Left kidney (tissue), 2 donors: ENCODE measurements around the gene KCNQ1. TPM values are rescaled to one million over a fixed set of nuclear protein-coding genes. Genes with fewer than 3 reads are reported as not detected.

Experiments
- DNase-seq: peaks from one replicate; pipeline ENCODE4 v3.0.0-alpha.2; 2013
- polyA plus RNA-seq: library from polyadenylated mRNA; unstranded; fragments of 120-200 nt; gene quantifications from one replicate; pipeline ENCODE4 v1.2.1, GENCODE V29; 2013; ENCODE audit not compliant: insufficient read length

The KCNQ1 gene
- polyA plus RNA-seq, 1 donor: 9.1 TPM

- DNase-seq: no peak
Observed at GRCh38 chr11:2647167-2647566, 202.4 kb downstream of the KCNQ1 start.

DNA sequence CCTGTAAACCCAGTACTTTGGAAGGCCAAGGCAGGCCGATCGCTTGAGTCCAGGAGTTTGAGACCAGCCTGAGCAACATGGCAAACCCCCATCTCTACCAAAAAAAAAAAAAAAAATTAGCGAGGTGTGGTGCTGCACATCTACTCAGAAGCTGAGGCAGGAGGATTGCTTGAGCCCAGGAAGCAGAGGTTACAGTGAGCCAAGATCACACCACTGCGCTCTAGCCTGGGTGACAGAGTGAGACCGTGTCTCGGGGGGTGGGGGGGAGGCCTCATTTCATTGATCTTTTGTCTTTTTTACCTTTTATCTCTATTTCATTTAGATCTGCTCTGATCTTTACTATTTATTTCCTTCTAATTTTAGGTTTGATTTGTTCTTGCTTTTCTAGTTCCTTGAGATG, 203.1 kb downstream of the KCNQ1 start:
- DNase-seq: no peak

- no peak for DNase-seq
Observed at GRCh38 chr11:2649400-2649799, 204.6 kb downstream of the KCNQ1 start.

GRCh38 chr11:2649848-2650247, 205.0 kb downstream of the KCNQ1 start:
- no peak for DNase-seq

GRCh38 chr11:2650343-2650867, 205.6 kb downstream of the KCNQ1 start:
- DNase-seq: no peak

GRCh38 chr11:2651054-2651617, 206.3 kb downstream of the KCNQ1 start:
- no peak for DNase-seq

- no peak for DNase-seq
Observed at GRCh38 chr11:2651826-2652271, 207.0 kb downstream of the KCNQ1 start.

DNA sequence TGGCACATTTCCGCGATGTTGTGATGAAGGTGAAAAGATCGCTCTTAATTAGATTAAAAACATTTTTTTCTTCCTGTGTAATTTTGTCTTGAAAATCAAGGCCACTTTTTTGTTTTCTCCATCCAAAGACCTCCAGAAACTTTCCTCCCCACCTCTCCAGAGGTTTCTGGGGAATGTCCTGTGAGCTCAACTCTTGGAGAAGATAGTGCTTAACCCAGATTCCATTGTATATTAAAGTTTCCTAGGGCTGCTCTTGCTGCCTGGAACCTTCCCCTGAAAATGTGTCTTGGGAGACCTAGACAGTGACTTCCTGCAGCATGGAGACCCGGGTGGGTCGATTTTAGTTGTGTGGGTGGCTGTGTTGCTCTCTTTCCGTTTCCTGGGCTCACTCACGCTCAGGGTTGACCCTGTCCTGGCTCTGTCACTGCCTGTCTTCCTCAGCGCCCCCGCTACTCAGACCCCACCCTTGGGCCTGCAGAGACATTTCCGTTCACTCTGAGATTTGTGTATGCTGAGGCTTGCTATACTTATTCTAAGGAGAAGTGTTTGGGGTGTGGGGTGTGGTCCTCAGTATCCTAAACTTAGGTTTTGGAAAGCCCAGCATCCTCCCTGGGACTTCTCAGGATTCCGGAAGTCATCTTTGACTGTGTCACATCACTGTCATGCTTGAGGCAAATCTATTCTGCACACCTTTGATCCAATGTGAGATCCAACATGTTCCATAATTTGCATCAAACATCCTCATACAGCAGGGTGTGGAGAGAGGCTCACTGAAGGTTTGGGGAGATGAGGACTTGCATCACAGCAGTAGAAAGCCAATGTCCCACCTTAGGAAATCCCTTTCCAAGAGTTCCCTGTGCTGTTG, 207.8 kb downstream of the KCNQ1 start:
- no peak for DNase-seq

- no peak for DNase-seq
Observed at GRCh38 chr11:2653198-2653551, 208.4 kb downstream of the KCNQ1 start.

- no peak for DNase-seq
Observed at GRCh38 chr11:2653930-2654739, 209.3 kb downstream of the KCNQ1 start.

DNA sequence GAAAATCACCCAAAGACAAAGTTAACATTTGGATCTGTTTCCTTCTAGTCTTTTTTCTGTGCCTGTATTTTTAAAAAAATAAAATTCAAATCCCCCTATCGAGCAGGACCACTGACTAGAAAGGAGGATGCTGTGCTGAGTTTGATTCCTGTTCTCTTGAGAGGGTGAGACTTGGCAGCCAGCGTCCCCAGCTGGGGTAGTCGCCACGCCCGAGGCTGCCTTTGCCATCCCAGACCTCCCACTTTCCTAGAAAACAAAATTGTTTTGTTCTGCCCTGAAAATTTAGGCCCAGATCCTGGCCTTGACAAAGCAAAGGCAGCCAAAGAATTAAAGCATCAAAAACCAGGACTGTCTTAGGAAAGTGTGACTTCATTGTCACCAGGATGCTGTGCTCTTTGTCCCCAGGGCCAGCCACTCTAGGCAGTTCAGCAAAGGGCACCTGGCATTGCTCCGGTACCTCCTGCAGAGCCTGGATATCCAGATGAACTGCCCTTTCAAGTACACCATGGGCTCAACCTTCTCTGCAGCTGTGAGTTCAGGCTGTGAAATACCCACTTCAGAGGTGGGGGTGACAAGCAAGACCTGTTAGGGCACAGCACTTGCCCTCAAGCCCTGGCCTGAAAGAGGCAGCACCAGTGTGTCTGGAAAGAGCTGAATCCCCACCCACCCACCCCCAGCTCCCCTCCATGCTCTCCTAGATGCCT, 210.4 kb downstream of the KCNQ1 start:
- DNase-seq: no peak

DNA sequence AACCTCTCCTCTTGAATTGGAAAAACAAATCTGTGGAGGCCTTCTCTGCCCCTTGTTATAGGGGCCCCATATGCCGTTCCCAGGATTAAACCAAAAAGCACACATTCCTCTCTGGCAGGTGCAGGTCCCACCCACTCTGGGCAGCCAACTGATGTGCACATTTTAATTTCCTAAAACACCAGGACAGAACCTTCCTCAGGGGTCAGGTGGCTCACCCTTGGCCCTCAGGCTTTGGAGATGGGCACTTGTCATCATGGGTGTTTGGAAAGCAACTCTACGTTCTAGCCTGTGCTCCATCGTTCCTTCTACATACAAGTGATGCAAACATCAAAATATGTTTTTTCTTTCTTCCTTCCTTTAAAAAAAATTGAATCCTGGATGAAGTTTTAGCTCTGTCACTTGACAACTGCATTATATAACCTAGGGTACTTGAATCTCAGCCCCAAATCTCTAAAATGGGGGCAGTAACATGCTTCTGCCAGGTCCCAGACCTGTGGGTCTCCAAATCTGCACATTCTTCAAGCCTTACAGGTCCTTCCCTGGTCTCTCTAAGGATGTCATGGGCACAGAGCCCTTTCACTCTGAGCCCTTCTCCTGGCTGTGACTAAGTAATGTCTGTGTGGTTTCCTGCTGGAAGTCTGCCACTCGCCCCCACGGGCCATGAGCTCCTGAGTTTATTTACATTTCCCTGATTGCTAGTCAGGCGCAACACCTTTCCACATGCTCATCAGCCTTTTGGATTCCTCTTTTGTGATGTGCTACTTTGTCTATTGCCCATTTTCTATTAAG, 211.2 kb downstream of the KCNQ1 start:
- no peak for DNase-seq

DNA sequence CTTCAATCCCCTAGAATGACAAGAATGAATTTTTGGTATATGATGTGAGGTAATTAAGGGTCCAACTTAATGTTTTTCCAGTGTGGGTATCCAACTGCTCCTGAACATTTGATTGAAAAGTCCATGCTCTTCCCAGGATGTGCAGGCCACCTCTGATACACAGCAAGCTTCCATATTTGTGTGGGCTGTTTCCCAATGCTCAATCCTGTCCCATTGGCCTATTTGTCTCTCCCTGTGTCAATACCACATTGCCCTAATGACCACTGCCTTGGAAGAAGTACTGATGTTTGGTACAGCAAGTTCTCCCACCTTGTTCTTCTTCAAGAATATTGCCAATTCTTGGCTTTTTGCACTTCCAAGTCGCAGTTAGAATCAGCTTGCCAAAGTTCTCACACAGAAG, 212.1 kb downstream of the KCNQ1 start:
- no peak for DNase-seq

DNA sequence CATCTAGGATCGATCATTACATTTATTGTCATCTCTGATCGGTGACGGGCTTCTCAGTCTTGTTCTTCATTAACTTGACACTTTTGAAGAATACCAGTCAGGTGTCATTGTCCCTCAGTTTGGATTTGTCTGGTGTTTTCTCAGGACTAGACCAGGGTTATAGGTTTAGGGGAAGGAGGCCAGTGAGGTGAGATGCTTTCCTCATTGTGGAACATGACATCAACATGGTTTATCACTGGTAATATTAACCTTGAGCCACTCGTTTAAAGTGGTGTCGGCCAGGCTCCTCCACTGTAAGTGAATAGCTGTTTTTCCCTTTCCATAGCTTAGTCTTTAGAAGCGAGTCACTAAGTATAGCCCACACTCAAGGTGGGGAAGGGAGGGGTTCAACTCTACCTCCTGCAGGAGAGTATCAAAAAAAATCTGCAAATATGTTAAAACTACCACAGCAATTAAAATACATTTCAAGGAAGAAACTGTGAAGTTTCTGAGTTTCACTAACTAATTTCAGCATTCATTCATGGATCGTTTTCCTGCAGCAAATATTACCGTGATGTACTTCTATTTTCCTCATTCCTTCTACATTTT, 213.0 kb downstream of the KCNQ1 start:
- DNase-seq: no peak

DNA sequence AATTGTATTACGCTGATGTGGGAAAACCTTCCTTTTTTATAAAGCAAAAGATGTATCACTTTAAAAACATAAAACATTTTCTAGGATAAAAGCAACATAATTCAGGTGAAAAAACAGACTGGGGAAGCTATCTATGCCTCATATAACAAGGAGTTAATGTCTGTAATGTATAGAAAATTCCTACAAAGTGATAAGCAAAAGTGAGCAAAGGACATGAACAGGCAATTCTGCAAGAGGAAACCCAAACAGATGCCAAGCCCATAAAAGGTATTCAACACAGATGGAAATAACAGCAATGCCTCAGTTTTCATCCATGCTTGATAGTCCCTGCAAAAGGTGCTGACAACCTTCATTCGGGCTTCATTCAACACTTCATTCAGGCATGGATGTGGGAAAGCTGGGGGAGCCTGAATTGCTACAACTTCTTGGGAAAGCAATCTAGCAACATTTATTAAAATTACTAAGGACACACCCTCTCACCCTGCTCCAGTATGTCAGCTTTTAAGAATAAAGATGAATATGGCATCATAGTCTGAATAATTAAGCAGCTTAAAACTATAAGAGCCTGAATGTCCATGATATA, 215.6 kb downstream of the KCNQ1 start:
- no peak for DNase-seq

DNA sequence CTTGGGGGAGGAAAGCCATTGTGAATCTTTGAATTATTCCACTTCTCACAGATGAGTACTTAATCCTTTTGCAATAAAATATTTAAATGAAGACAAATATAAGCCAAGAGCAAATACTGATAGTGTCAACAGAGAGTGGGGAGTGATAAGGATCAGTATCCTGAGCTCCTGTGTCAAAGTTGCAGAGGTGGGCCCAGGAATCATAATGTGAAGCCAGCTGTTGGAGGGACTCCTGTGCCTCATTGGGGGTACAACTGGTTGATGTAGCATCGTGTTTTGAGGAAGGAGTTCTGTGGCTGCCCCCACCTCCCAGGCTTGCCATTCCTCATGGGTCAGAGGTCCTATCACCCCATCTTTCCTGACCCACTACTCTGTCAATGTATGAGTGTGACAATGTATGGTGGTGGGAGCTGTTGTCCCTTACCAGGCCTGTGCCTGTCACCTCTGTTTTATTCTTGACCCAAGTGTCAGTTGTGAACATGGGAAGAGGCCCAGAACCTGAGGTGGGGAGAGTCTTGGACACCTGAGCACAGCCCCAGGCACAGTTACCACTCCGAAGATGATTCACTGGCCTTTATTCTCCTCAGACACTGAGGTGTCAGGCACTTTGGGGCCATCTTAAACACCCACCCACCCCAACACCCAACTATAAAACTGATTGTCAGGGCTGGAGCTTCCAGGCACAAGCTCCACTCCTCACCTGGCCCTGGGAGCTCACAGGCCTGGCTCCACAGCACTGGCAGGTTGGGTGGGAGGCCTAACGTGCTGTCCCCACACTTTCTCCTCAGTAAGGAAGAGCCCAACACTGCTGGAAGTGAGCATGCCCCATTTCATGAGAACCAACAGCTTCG, 216.6 kb downstream of the KCNQ1 start:
- DNase-seq: no peak

DNA sequence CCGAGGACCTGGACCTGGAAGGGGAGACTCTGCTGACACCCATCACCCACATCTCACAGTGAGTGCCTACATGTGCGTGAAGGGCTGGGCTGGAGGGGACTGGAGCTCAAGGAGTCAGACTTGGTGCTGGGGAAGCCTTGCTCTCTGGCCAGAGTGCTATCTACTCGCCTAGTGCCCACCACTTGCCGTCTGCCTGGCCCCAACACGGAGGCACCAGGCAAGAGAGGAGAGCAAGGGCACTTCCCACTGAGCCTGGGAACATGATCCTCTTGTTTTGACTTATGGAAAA, 217.2 kb downstream of the KCNQ1 start:
- DNase-seq: no peak

- DNase-seq: no peak
Observed at GRCh38 chr11:2662430-2663299, 217.9 kb downstream of the KCNQ1 start.

DNA sequence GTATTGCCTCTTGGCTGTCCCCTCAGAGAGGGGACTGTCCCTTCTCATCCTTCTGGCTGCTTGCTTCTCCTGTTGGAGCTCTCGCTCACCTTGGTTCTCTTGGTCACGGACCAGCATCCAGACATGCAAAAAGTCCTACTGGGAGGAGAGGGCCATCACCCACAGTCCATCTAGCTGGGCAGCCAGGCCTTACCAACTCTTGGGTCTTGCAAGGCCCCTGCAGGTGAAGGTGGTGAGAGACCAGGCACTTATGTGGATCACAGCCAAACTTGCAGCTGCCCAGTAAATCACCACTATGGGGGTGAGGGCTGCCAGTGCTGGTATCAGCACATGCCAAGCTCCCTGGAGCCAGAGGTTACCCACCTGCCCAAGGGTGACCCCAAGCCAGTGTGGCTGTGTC, 218.7 kb downstream of the KCNQ1 start:
- DNase-seq: no peak
